H1 (cell line): ENCODE measurements around the gene FAM98A. TPM values are rescaled to one million over a fixed set of nuclear protein-coding genes. Genes with fewer than 3 reads are reported as not detected.

ENCODE experiments used
- CTCF ChIA-PET: fragments of 300-600 bp; sonication (Branson Sonifier 250); formaldehyde crosslinking; loops from one replicate; lab custom pipeline; 2021; ENCODE audit not compliant: partially characterized antibody; lab: Charles Lee
- POLR2A ChIA-PET: fragments of 300-600 bp; sonication (Branson Sonifier 250); formaldehyde crosslinking; loops from one replicate; lab custom pipeline; 2021; ENCODE audit warnings: inconsistent platforms; ENCODE audit not compliant: partially characterized antibody; lab: Charles Lee
- DNase-seq, 2 experiments: peaks; one replicate each; pipeline versions ENCODE4 v3.0.0 to v3.0.0-alpha.2; 2010 to 2022; ENCODE audit warnings: low spot score in 2 of 2, low read depth in 1 of 2, mixed read lengths in 1 of 2
- FAIRE-seq: peaks from 2 replicates; lab custom pipeline; 2011; peaks lifted over from hg19 to GRCh38; lab: Jason Lieb, UNC
- H2AFZ ChIP-seq: 2 replicates; pipeline ENCODE4 v1.8.1; 2012; ENCODE audit warnings: low read length, inconsistent platforms
- H2AK5ac ChIP-seq: 2 replicates; pipeline ENCODE4 v1.6.1; 2013; ENCODE audit warnings: low read depth, low read length
- H2BK120ac ChIP-seq: replicated peaks from 2 replicates; pipeline ENCODE3; 2013; ENCODE audit warnings: low read depth, low read length, inconsistent platforms
- H2BK12ac ChIP-seq: 2 replicates; pipeline ENCODE4 v1.6.1; 2013; ENCODE audit warnings: low read depth, low read length
- H2BK15ac ChIP-seq: 2 replicates; pipeline ENCODE4 v1.6.1; 2013; ENCODE audit warnings: low read length
- H2BK20ac ChIP-seq: 2 replicates; pipeline ENCODE4 v1.6.1; 2013; ENCODE audit warnings: low read length
- H2BK5ac ChIP-seq: 2 replicates; pipeline ENCODE4 v1.6.1; 2013; ENCODE audit warnings: low read depth, low read length
- H3K14ac ChIP-seq: 2 replicates; pipeline ENCODE4 v1.6.1; 2013; ENCODE audit warnings: inconsistent platforms; ENCODE audit not compliant: insufficient read length
- H3K18ac ChIP-seq: 2 replicates; pipeline ENCODE4 v1.6.1; 2013; ENCODE audit warnings: low read length; ENCODE audit errors: extremely low read depth
- H3K23ac ChIP-seq: 2 replicates; pipeline ENCODE4 v1.6.1; 2013; ENCODE audit warnings: inconsistent platforms; ENCODE audit not compliant: insufficient read length
- H3K23me2 ChIP-seq: 2 replicates; pipeline ENCODE4 v1.6.1; 2013; ENCODE audit warnings: low read depth, low read length
- H3K27ac ChIP-seq: 2 replicates; pipeline ENCODE4 v1.6.1; 2011; ENCODE audit warnings: low read depth, low read length, inconsistent platforms
- H3K27me3 ChIP-seq, 4 experiments: replicated peaks in 1 of 4; 1 replicate in 1 of 4; 2 replicates in 3 of 4; pipeline versions ENCODE4 v1.6.1 to v1.8.1; 2011 to 2013; ENCODE audit warnings: low read length in 3 of 4, mild to moderate bottlenecking in 3 of 4, inconsistent platforms in 2 of 4, mixed read lengths in 2 of 4, moderate library complexity in 1 of 4; ENCODE audit not compliant: control insufficient read depth in 3 of 4, insufficient read depth in 3 of 4; ENCODE audit errors: extremely low read depth in 1 of 4
- H3K36me3 ChIP-seq, 4 experiments: 2 replicates each; pipeline versions ENCODE4 v1.6.1 to v1.8.1; 2011 to 2013; ENCODE audit warnings: mild to moderate bottlenecking in 4 of 4, low read length in 3 of 4, moderate library complexity in 2 of 4, control low read depth in 1 of 4, inconsistent platforms in 1 of 4; ENCODE audit not compliant: insufficient read depth in 4 of 4, control insufficient read depth in 2 of 4
- H3K4ac ChIP-seq: replicated peaks from 2 replicates; pipeline ENCODE3; 2013; ENCODE audit warnings: low read length, low read depth, mixed read lengths, inconsistent platforms; ENCODE audit not compliant: insufficient read length
- H3K4me1 ChIP-seq, 4 experiments: replicated peaks in 1 of 4; 1 replicate in 1 of 4; 2 replicates in 3 of 4; pipeline versions ENCODE4 v1.6.1 to v1.8.1; 2011 to 2013; ENCODE audit warnings: low read length in 3 of 4, inconsistent platforms in 2 of 4, mixed read lengths in 1 of 4; ENCODE audit not compliant: insufficient read depth in 4 of 4, control insufficient read depth in 3 of 4
- H3K4me2 ChIP-seq, 2 experiments: 2 replicates each; pipeline versions ENCODE4 v1.6.1 to v1.8.1; 2011 to 2013; ENCODE audit warnings: low read depth in 2 of 2, low read length in 2 of 2, control low read depth in 1 of 2, inconsistent platforms in 1 of 2, mild to moderate bottlenecking in 1 of 2; ENCODE audit not compliant: insufficient read depth in 1 of 2
- H3K4me3 ChIP-seq, 4 experiments: fragments of 200-600, 300-600 bp in 1 of 4; sonication (generic), shearing (Covaris generic), sonication (Bioruptor Twin) in 1 of 4; 2 replicates each; pipeline versions ENCODE4 v1.5.1 to v1.8.1; 2011 to 2016; ENCODE audit warnings: low read length in 4 of 4, low read depth in 3 of 4, control low read depth in 2 of 4, inconsistent platforms in 2 of 4, mild to moderate bottlenecking in 2 of 4, mixed read lengths in 1 of 4, moderate library complexity in 1 of 4; ENCODE audit not compliant: insufficient read depth in 2 of 4; ENCODE audit errors: extremely low read depth in 1 of 4
- H3K56ac ChIP-seq: replicated peaks from 2 replicates; pipeline ENCODE3; 2013; ENCODE audit warnings: low read depth, mild to moderate bottlenecking, mixed read lengths, low read length, inconsistent platforms; ENCODE audit not compliant: insufficient read length
- H3K79me1 ChIP-seq: 2 replicates; pipeline ENCODE4 v1.6.1; 2013; ENCODE audit warnings: low read depth, low read length, control low read depth
- H3K79me2 ChIP-seq, 2 experiments: 2 replicates each; pipeline versions ENCODE4 v1.6.1 to v1.8.1; 2012 to 2013; ENCODE audit warnings: low read length in 2 of 2, mild to moderate bottlenecking in 2 of 2, inconsistent platforms in 1 of 2; ENCODE audit not compliant: insufficient read depth in 2 of 2, control insufficient read depth in 1 of 2
- H3K9ac ChIP-seq, 4 experiments: replicated peaks in 1 of 4; 1 replicate in 1 of 4; 2 replicates in 3 of 4; pipeline versions ENCODE4 v1.6.1 to v1.8.1; 2011 to 2013; ENCODE audit warnings: low read depth in 3 of 4, low read length in 3 of 4, control low read depth in 2 of 4, mild to moderate bottlenecking in 2 of 4, moderate library complexity in 2 of 4, inconsistent platforms in 1 of 4; ENCODE audit errors: extremely low read depth in 1 of 4
- H3K9me3 ChIP-seq, 2 experiments: 2 replicates each; pipeline versions ENCODE4 v1.6.1 to v1.8.1; 2012 to 2013; ENCODE audit warnings: mild to moderate bottlenecking in 2 of 2, moderate library complexity in 2 of 2, control low read depth in 1 of 2, inconsistent platforms in 1 of 2, low read depth in 1 of 2, low read length in 1 of 2, mixed read lengths in 1 of 2; ENCODE audit not compliant: insufficient read depth in 2 of 2
- H4K20me1 ChIP-seq, 2 experiments: replicated peaks in 1 of 2; 2 replicates each; pipeline versions ENCODE3 to v1.8.1; 2011 to 2013; ENCODE audit warnings: inconsistent platforms in 2 of 2, low read length in 2 of 2, mild to moderate bottlenecking in 1 of 2; ENCODE audit not compliant: insufficient read depth in 2 of 2, control insufficient read depth in 1 of 2
- H4K5ac ChIP-seq: 2 replicates; pipeline ENCODE4 v1.6.1; 2013; ENCODE audit warnings: low read length, low read depth, mixed read lengths, inconsistent platforms; ENCODE audit not compliant: insufficient read length
- H4K8ac ChIP-seq: 2 replicates; pipeline ENCODE4 v1.8.0; 2013; ENCODE audit warnings: mild to moderate bottlenecking, moderate library complexity, low read length, inconsistent platforms; ENCODE audit not compliant: insufficient read depth; ENCODE audit errors: extremely low read depth
- H4K91ac ChIP-seq: replicated peaks from 2 replicates; pipeline ENCODE3; 2013; ENCODE audit warnings: low read length, mixed read lengths, inconsistent platforms; ENCODE audit not compliant: insufficient read length
- EP300 ChIP-seq, 2 experiments: IDR thresholded peaks; 1 replicate in 1 of 2; 2 replicates in 1 of 2; pipeline ENCODE4 v1.6.1; 2011 to 2012; ENCODE audit warnings: low read depth in 2 of 2, low read length in 2 of 2, mild to moderate bottlenecking in 2 of 2, borderline replicate concordance in 1 of 2, inconsistent platforms in 1 of 2, moderate library complexity in 1 of 2
- NANOG ChIP-seq: IDR thresholded peaks from 2 replicates; pipeline ENCODE4 v1.6.1; 2011; ENCODE audit warnings: low read length, low read depth, mild to moderate bottlenecking, inconsistent platforms; ENCODE audit not compliant: insufficient read depth, poor library complexity, severe bottlenecking
- POU5F1 ChIP-seq: IDR thresholded peaks from 2 replicates; pipeline ENCODE4 v1.6.1; 2011; ENCODE audit warnings: low read depth, mild to moderate bottlenecking, low read length, moderate library complexity
- SP1 ChIP-seq: IDR thresholded peaks from 2 replicates; pipeline ENCODE4 v1.6.1; 2011; ENCODE audit warnings: low read depth, low read length
- WGBS, 2 experiments: shearing (Covaris generic) in 1 of 2; methylation state at CpG; one replicate each; pipeline versions ENCODE4 v1.1.6 to v1.1.7; 2013 to 2015; ENCODE audit warnings: low lambda C conversion rate in 2 of 2, mixed read lengths in 2 of 2, inconsistent platforms in 1 of 2, low coverage in 1 of 2, missing lambda C conversion rate in 1 of 2; ENCODE audit not compliant: insufficient replicate concordance in 2 of 2, insufficient coverage in 1 of 2, insufficient read length in 1 of 2; ENCODE audit errors: extremely low coverage in 1 of 2, missing lambda C conversion rate in 1 of 2; 5-methylcytosine and 5-hydroxymethylcytosine counted together
- polyA plus RNA-seq, 7 experiments: library from polyadenylated mRNA; depleted of rRNA in 3 of 7; stranded (reverse) in 5 of 7; unstranded in 2 of 7; fragments of >200 nt in 5 of 7; fragments of 200-250 nt in 2 of 7; gene quantifications; 1 replicate in 5 of 7; 2 replicates in 1 of 7; 4 replicates in 1 of 7; pipeline versions ENCODE4 v1.2.1 to v1.2.3, GENCODE V29; 2011 to 2013; ENCODE audit warnings: missing spikeins in 2 of 7, mixed read lengths in 2 of 7
- total RNA-seq: library from RNA; stranded (reverse); fragmentation: NEBNext Ultra II Directional; extraction: Animal tissue kit (Norgen Biotek cat#: 25700); gene quantifications from 2 replicates; pipeline ENCODE4 v1.2.1, GENCODE V29; 2021
- TF ChIP-seq, protein P1 (sequence below), 3 experiments: IDR thresholded peaks; 1 replicate in 2 of 3; 2 replicates in 1 of 3; pipeline versions ENCODE4 v1.5.1 to v1.6.1; 2011; ENCODE audit warnings: low read length in 3 of 3, mild to moderate bottlenecking in 3 of 3, inconsistent platforms in 2 of 3, low read depth in 1 of 3, moderate library complexity in 1 of 3; ENCODE audit not compliant: insufficient read depth in 1 of 3; ENCODE audit errors: control extremely low read depth in 1 of 3

FAM98A gene
- total and polyA plus RNA-seq, 2 of the 8 experiments (the other 6 are each of a cell fraction or from before 2014, with no cell fraction given) = 53.2 to 103 TPM

DNA sequence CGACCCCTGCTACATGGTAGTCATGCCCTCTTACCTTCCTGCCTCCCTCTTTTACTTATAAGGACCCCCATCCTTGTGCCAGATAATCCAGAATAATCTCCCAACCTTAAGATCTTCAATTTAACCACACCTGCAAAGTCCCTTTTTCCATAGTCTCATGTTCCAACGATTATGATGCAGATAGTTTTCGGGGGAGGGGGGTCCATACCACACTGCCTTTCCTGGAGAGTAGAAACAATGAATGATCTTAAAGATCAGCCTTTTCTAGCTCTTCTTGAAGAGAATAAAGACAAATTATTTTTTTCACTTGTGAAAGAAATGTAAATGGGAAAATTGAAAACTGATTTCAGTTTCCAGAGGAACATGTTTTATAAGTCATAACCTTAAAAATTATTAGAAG, 4.3 kb upstream of the FAM98A start:
- H4K8ac ChIP-seq = no peak overlapping the region
- H2AK5ac ChIP-seq = no peak overlapping the region
- H2BK15ac ChIP-seq = no peak overlapping the region
- no peaks in the 10 kb centered on the region; a peak in 1 of 8 replicates for H3K36me3 ChIP-seq
- peak overlapping the region; percentile 10 for H3K56ac ChIP-seq
- H3K27ac ChIP-seq = no peak overlapping the region
- no peak overlapping the region for H3K9ac ChIP-seq
- H3K79me2 ChIP-seq = peaks cover 0 to 28% of the 10 kb centered on the region in 2 experiments; a peak in 2 of 4 replicates
- H2AFZ ChIP-seq = no peak overlapping the region
- no peak overlapping the region for H3K4ac ChIP-seq
- H4K5ac ChIP-seq = peak overlapping the region; percentile 77
- H4K91ac ChIP-seq = peak overlapping the region; percentile 68
- peaks cover 8% of the 10 kb centered on the region for H3K23me2 ChIP-seq
- H3K14ac ChIP-seq = no peak overlapping the region
- peak overlapping the region; percentile 29; the same call in 1 of the 2 replicates for H2BK20ac ChIP-seq
- no peaks in the 10 kb centered on the region for H3K27me3 ChIP-seq
- H3K18ac ChIP-seq = peak overlapping the region; percentile 41; the same call in 1 of the 2 replicates
- no peaks in the 10 kb centered on the region for H3K9me3 ChIP-seq
- FAIRE-seq = no peak
- H3K23ac ChIP-seq = no peak overlapping the region
- H3K79me1 ChIP-seq = no peaks in the 10 kb centered on the region; the same call in 1 of the 2 replicates
- 0 out of 2 replicates have a peak overlapping the region, but pooled peaks have one; percentile 6 for H2BK12ac ChIP-seq
- H3K4me2 ChIP-seq = peak overlapping the region; percentile 34 to 51; a peak in 3 of 4 replicates
- peak overlapping the region; percentile 5 for H2BK120ac ChIP-seq
- POLR2A ChIA-PET = interaction anchor here (0.6 kb wide), 1 partner anchor 36 kb away, joined by 3 read pairs; no protein-coding TSS in a partner anchor
- no peak for DNase-seq
- CTCF ChIA-PET = interaction anchor here (0.7 to 1.7 kb wide), 3 partner anchors 20 to 36 kb away, joined by 4 to 5 read pairs (median 4); no protein-coding TSS in a partner anchor
- H3K4me1 ChIP-seq = peaks cover 2 to 20% (median 19%) of the 10 kb centered on the region in 4 experiments
- peak overlapping the region; percentile 84; the same call in 1 of the 2 replicates for H2BK5ac ChIP-seq
- no peaks in the 10 kb centered on the region for H4K20me1 ChIP-seq
- 54% methylated on average over 3 of the region's 3 CpGs; no CpG with 5 or more reads in 1 of the 2 experiments for WGBS, 2 experiments
- no peak overlapping the region; a peak in 1 of 8 replicates for H3K4me3 ChIP-seq
- TF ChIP-seq, protein P1, sequence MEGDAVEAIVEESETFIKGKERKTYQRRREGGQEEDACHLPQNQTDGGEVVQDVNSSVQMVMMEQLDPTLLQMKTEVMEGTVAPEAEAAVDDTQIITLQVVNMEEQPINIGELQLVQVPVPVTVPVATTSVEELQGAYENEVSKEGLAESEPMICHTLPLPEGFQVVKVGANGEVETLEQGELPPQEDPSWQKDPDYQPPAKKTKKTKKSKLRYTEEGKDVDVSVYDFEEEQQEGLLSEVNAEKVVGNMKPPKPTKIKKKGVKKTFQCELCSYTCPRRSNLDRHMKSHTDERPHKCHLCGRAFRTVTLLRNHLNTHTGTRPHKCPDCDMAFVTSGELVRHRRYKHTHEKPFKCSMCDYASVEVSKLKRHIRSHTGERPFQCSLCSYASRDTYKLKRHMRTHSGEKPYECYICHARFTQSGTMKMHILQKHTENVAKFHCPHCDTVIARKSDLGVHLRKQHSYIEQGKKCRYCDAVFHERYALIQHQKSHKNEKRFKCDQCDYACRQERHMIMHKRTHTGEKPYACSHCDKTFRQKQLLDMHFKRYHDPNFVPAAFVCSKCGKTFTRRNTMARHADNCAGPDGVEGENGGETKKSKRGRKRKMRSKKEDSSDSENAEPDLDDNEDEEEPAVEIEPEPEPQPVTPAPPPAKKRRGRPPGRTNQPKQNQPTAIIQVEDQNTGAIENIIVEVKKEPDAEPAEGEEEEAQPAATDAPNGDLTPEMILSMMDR (IDR thresholded peaks at IDR 0.05; ENCODE audit: control extremely low read depth in 1 of 3, insufficient read depth in 1 of 3, low read depth in 1 of 3, low read length in 3 of 3) = no peak
- TF ChIP-seq NANOG = no peak
- peak; percentile 71; the same call in 1 of the 2 replicates for TF ChIP-seq POU5F1
- peak; percentile 31; the same call in 1 of the 2 replicates for TF ChIP-seq SP1
- peak in 1 of 2 experiments; percentile 48; a peak in 1 of 3 replicates for TF ChIP-seq EP300 (IDR thresholded peaks at IDR 0.05; ENCODE audit: borderline replicate concordance in 1 of 2, low read depth in 2 of 2, low read length in 2 of 2)
